K562 (cell line): ENCODE measurements around the gene RAMACL. TPM values are rescaled to one million over a fixed set of nuclear protein-coding genes. Genes with fewer than 3 reads are reported as not detected.
A peak's percentile ranks its signal among the peaks of the same experiment; 100 is the strongest.

Source experiments
- ATAC-seq: fragments of 200-7000 bp; cut with Tn5 transposase; 3 replicates; pipeline ENCODE4 v1.9.1; 2020; ENCODE audit warnings: moderate library complexity
- BruUV-seq: library from RNA; stranded (reverse); fragments of 400-500 nt; replicated peaks from 2 replicates; lab custom pipeline; 2021; lab: Mats Ljungman, UMichigan
- CTCF ChIA-PET: fragments of 300-600 bp; formaldehyde crosslinking; extraction: SDS; loops from one replicate; lab custom pipeline; 2021; ENCODE audit warnings: low intra/inter-chr PET ratio; lab: Yijun Ruan, JAX
- POLR2A ChIA-PET: fragments of 300-600, 350-650 bp; sonication (Branson Sonifier 250); formaldehyde crosslinking; extraction: SDS; loops from one replicate; lab custom pipeline; 2021; ENCODE audit warnings: antibody characterized with exemption, inconsistent platforms; lab: Yijun Ruan, JAX
- DNase-seq, 4 experiments: peaks; one replicate each; pipeline versions ENCODE4 v3.0.0 to v3.0.0-alpha.2; 2011 to 2018; ENCODE audit warnings: low spot score in 3 of 4, mixed read lengths in 3 of 4; ENCODE audit errors: extremely low read depth in 1 of 4
- FAIRE-seq: peaks from 2 replicates; lab custom pipeline; 2011; peaks lifted over from hg19 to GRCh38; lab: Jason Lieb, UNC
- H2AFZ ChIP-seq: 2 replicates; pipeline ENCODE4 v1.6.0; 2011; ENCODE audit warnings: low read depth, low read length, control low read depth, inconsistent platforms
- H3K27ac ChIP-seq: fragments of 200-600 bp; 3 replicates; pipeline ENCODE4 v1.8.0; 2011; ENCODE audit warnings: low read depth, mild to moderate bottlenecking, control low read depth, inconsistent platforms, low read length, moderate library complexity, mixed read lengths; ENCODE audit errors: extremely low read depth
- H3K27me3 ChIP-seq, 2 experiments: fragments of 300-600 bp in 1 of 2; 2 replicates in 1 of 2; 3 replicates in 1 of 2; pipeline versions ENCODE4 v1.6.0 to v1.8.0; 2011; ENCODE audit warnings: inconsistent platforms in 2 of 2, low read length in 2 of 2, mild to moderate bottlenecking in 1 of 2, mixed read lengths in 1 of 2, moderate library complexity in 1 of 2; ENCODE audit not compliant: control insufficient read depth in 2 of 2, insufficient read depth in 2 of 2
- H3K36me3 ChIP-seq: fragments of 300-600 bp; 3 replicates; pipeline ENCODE4 v1.8.0; 2011; ENCODE audit warnings: mild to moderate bottlenecking, low read length, inconsistent platforms; ENCODE audit not compliant: control insufficient read depth, insufficient read depth
- H3K4me1 ChIP-seq, 2 experiments: fragments of 200-600 bp in 1 of 2; replicated peaks in 1 of 2; 2 replicates in 1 of 2; 3 replicates in 1 of 2; pipeline versions ENCODE4 v1.5.1 to v1.8.0; 2011; ENCODE audit warnings: inconsistent platforms in 2 of 2, low read length in 2 of 2, mild to moderate bottlenecking in 1 of 2, mixed read lengths in 1 of 2, moderate library complexity in 1 of 2; ENCODE audit not compliant: control insufficient read depth in 2 of 2, insufficient read depth in 2 of 2
- H3K4me2 ChIP-seq: 2 replicates; pipeline ENCODE4 v1.6.1; 2011; ENCODE audit warnings: low read length, control low read depth, inconsistent platforms, mixed read lengths; ENCODE audit not compliant: insufficient read depth
- H3K4me3 ChIP-seq: fragments of 200-600 bp; sonication (generic), shearing (Covaris generic); 2 replicates; pipeline ENCODE4 v1.5.1; 2016; ENCODE audit warnings: control low read depth, inconsistent platforms
- H3K79me2 ChIP-seq: fragments of 200-600 bp; 3 replicates; pipeline ENCODE4 v1.8.0; 2011; ENCODE audit warnings: low read length, inconsistent platforms; ENCODE audit not compliant: control insufficient read depth, insufficient read depth
- H3K9ac ChIP-seq, 2 experiments: 2 replicates each; pipeline versions ENCODE4 v1.6.0 to v1.6.1; 2011; ENCODE audit warnings: low read depth in 2 of 2, low read length in 2 of 2, control low read depth in 1 of 2, inconsistent platforms in 1 of 2, mild to moderate bottlenecking in 1 of 2, mixed read lengths in 1 of 2; ENCODE audit not compliant: insufficient read depth in 1 of 2
- H3K9me1 ChIP-seq: one replicate; pipeline ENCODE4 v1.6.0; 2011; ENCODE audit warnings: inconsistent platforms, mild to moderate bottlenecking, low read length, moderate library complexity; ENCODE audit not compliant: control insufficient read depth, insufficient read depth
- H3K9me3 ChIP-seq: replicated peaks from 2 replicates; pipeline ENCODE4 v1.5.1; 2011; ENCODE audit warnings: low read depth, low read length, inconsistent platforms; ENCODE audit not compliant: control insufficient read depth, insufficient read depth
- H4K20me1 ChIP-seq: replicated peaks from 2 replicates; pipeline ENCODE4 v1.6.1; 2011; ENCODE audit warnings: low read length, inconsistent platforms, mixed read lengths; ENCODE audit not compliant: control insufficient read depth, insufficient read depth
- ARID4B ChIP-seq: sonication (generic); formaldehyde crosslinking; IDR thresholded peaks from 2 replicates; pipeline ENCODE4 v1.8.0; 2022; ENCODE audit warnings: mild to moderate bottlenecking, missing genetic modification reagents
- ATF1 ChIP-seq, 2 experiments: fragments of 450-650 bp in 1 of 2; IDR thresholded peaks; 2 replicates each; pipeline ENCODE4 v1.6.1; 2016; ENCODE audit warnings: missing compliant biosample characterization in 1 of 2, missing genetic modification characterization in 1 of 2
- CUX1 ChIP-seq: fragments of 200-800 bp; sonication (Bioruptor generic); IDR thresholded peaks from 2 replicates; pipeline ENCODE4 v1.6.1; 2016; ENCODE audit warnings: missing genetic modification characterization, missing compliant biosample characterization
- HMGN3 ChIP-seq: IDR thresholded peaks from 2 replicates; pipeline ENCODE4 v1.6.1; 2011; ENCODE audit warnings: borderline replicate concordance, low read depth, mild to moderate bottlenecking, mixed read lengths, low read length; ENCODE audit not compliant: insufficient read length; ENCODE audit errors: extremely low read depth
- ILK ChIP-seq: fragments of 450-650 bp; IDR thresholded peaks from 2 replicates; pipeline ENCODE4 v1.6.1; 2016; ENCODE audit warnings: missing genetic modification characterization, low read depth, mild to moderate bottlenecking, missing compliant biosample characterization, moderate library complexity, borderline replicate concordance
- KLF1 ChIP-seq: fragments of 450-650 bp; IDR thresholded peaks from 2 replicates; pipeline ENCODE4 v1.6.1; 2016; ENCODE audit warnings: missing genetic modification characterization, missing compliant biosample characterization
- NR2F6 ChIP-seq: fragments of 450-650 bp; formaldehyde crosslinking; IDR thresholded peaks from 2 replicates; pipeline ENCODE4 v1.4.0; 2020; ENCODE audit warnings: mild to moderate bottlenecking
- RB1 ChIP-seq: fragments of 450-650 bp; IDR thresholded peaks from 2 replicates; pipeline ENCODE4 v1.6.1; 2017; ENCODE audit warnings: low read depth, mild to moderate bottlenecking
- RBM39 ChIP-seq: fragments of 200-400 bp; formaldehyde crosslinking; optimal IDR thresholded peaks from 2 replicates; pipeline ENCODE3; 2018; ENCODE audit warnings: low read depth, low read length
- SRSF7 ChIP-seq: fragments of 200-400 bp; formaldehyde crosslinking; optimal IDR thresholded peaks from 2 replicates; pipeline ENCODE3; 2017; ENCODE audit warnings: mild to moderate bottlenecking, low read depth, low read length
- WGBS: fragments of 100-300 bp; shearing (Covaris generic); methylation state at CpG from one replicate; pipeline ENCODE4 v1.1.6; 2016; ENCODE audit warnings: low coverage, mixed read lengths; ENCODE audit not compliant: insufficient coverage; ENCODE audit errors: missing lambda C conversion rate; 5-methylcytosine and 5-hydroxymethylcytosine counted together
- in situ Hi-C: fragments of 300-500 bp; cut with MboI; formaldehyde crosslinking; loops from 4 replicates; pipeline ENCODE4 v1.15.0; 2018; ENCODE audit warnings: inconsistent platforms, mixed read lengths
- intact Hi-C: fragments of 100-400 bp; cut with micrococcal nuclease; formaldehyde crosslinking; loops from 2 replicates; pipeline ENCODE4 v1.14.2; 2022
- polyA plus RNA-seq, 8 experiments: library from polyadenylated mRNA; depleted of rRNA in 4 of 8; stranded (reverse) in 5 of 8; unstranded in 3 of 8; fragments of >200 nt; fragmentation: Nextera tagmentation in 2 of 8; fragmentation: Illumina TruSeq in 1 of 8; extraction: Ambion mirVana in 2 of 8; extraction: Trizol in 1 of 8; gene quantifications; 2 replicates each; pipeline versions ENCODE4 v1.2.1 to v1.2.3, GENCODE V29; 2011 to 2014; ENCODE audit warnings: inconsistent platforms in 1 of 8, missing spikeins in 1 of 8
- total RNA-seq, 7 experiments: library from RNA; depleted of rRNA in 6 of 7; stranded (reverse); fragments of >200 nt in 6 of 7; fragmentation: Illumina TruSeq in 2 of 7; extraction: Trizol in 2 of 7; gene quantifications; 2 replicates each; pipeline versions ENCODE4 v1.2.1 to v1.2.3, GENCODE V29; 2011 to 2021; ENCODE audit warnings: low replicate concordance in 1 of 7

The RAMACL gene
- total and polyA plus RNA-seq, 9 of the 15 experiments (the other 6 are each of a cell fraction or from before 2014, with no cell fraction given), result 0.11 to 1.7 (median 0.41) TPM; not detected in 1

GRCh38 chr6:166627875-166628801, 41.7 kb upstream of the RAMACL start:
- Histone ChIP-seq H3K4me2 (peak overlapping the region; percentile 74), H3K4me1 (peaks cover 2 to 24% of the 10 kb centered on the region in 2 experiments; a peak in 2 of 5 replicates), H3K27me3 (peaks cover 8 to 62% of the 10 kb centered on the region in 2 experiments; a peak in 4 of 5 replicates), H3K36me3 (no peaks in the 10 kb centered on the region), H3K27ac (no peak overlapping the region), H3K9me1 (no peaks in the 10 kb centered on the region), H2AFZ (peak overlapping the region; percentile 82), H3K4me3 (peak overlapping the region; percentile 38), H3K9me3 (no peaks in the 10 kb centered on the region), H3K9ac (peak overlapping the region in 1 of 2 experiments; percentile 71; a peak in 1 of 4 replicates), H3K79me2 (no peaks in the 10 kb centered on the region), H4K20me1 (no peaks in the 10 kb centered on the region)
- POLR2A ChIA-PET, result interaction anchor here (0.7 kb wide), 2 partner anchors 11 to 16 kb away, joined by 3 read pairs; no protein-coding TSS in a partner anchor
- DNase-seq (peak; percentile 46 to 75 (median 60)), ATAC-seq (peak; percentile 21), FAIRE-seq (no peak)
- CTCF ChIA-PET, result no interaction called here
- WGBS, result 11% methylated on average over 57 of the region's 61 CpGs
- BruUV-seq, result no TSS peak
- intact Hi-C loops (no loop called here), in situ Hi-C loops (no loop called here)
- TF ChIP-seq KLF1 (peak; percentile 59; the same call in 1 of the 2 replicates), CUX1 (CRISPR knock-in tag) (no peak), SRSF7 (no peak), ARID4B (peak; percentile 30; the same call in 1 of the 2 replicates), RBM39 (no peak), RB1 (peak; percentile 17; the same call in 1 of the 2 replicates), ATF1 (CRISPR knock-in tag; IDR thresholded peaks at IDR 0.05) (no peak), ATF1 (tag; IDR thresholded peaks at IDR 0.05) (no peak), HMGN3 (peak; percentile 62), NR2F6 (CRISPR knock-in tag) (no peak), ILK (tag) (no peak)
